EH (cell line): ENCODE results near the gene PDZD2.
"Not testable (repeated sequence)": the region's sequence is repeated elsewhere in the genome, so short reads cannot be mapped to it uniquely, and the experiment has no call there.

Source experiments
- DNase-seq: peaks from one replicate; pipeline ENCODE4 v3.0.0-alpha.2; 2015; ENCODE audit warnings: low read depth

The PDZD2 gene

DNA sequence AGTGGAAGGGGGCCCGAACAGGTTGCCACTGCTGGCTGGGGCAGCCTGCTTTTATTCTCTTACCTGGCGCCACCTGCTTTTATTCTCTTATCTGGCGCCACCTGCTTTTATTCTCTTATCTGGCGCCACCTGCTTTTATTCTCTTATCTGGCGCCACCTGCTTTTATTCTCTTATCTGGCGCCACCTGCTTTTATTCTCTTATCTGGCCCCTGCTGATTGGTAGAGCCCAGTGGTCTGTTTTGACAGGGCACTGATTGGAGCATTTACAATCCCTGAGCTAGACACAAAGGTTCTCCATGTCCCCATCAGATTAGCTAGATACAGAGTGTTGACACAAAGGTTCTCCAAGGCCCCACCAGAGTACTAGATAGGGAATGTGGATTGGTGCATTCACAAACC is 52.5 kb downstream of the PDZD2 start:
- not testable (repeated sequence) for DNase-seq

DNA sequence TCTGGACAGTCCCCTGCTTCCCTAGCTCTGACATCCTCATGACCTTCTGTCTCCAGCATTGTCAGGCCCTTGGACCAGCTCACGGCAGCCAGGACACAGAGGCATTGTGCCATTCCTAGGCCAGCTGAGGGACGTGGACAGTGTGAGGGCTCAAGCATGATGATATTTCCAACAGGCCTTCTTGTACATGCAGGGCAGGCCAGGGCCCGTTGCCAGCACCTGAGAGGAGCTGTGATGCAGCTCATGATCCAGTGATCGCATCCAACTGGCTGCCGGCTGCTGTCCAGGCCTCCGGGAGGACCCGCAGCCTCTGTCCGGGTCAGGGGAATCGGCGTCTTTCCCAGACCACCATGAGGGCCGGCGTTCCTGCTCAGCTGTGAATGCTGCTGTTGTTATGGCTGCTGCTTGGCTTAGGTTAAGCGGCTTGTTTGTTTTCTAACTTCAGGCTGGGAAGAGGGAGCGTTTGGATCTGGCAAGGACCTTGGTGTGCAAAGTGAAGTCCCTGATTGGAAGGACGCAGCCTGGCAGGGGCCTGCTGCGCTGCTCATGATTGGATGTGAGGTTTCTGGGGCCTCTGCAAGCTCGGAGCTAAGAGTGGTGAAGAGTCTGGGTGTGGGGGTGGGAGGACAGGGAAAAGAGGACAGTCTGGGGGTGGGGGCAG is 53.8 kb downstream of the PDZD2 start:
- DNase-seq: no peak

DNA sequence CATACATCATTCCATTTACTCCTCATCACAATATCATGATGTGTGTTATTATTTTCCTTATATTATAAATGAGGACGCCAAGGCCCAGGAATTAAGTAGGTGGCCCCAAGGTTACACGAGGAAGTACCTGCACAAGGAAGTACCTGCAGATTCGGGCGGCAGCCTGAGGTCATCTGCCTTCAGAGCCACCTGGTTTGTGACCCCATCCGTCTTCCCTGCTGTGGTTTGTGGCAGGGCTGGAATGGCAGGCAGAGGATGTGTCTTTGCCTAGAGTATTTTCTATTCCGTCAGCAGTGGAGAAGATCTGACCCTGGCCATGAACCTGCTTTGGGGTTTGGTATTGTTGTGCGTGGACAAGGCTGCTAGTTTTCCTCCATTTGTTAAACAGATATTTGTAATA is 59.7 kb downstream of the PDZD2 start:
- DNase-seq: no peak

DNA sequence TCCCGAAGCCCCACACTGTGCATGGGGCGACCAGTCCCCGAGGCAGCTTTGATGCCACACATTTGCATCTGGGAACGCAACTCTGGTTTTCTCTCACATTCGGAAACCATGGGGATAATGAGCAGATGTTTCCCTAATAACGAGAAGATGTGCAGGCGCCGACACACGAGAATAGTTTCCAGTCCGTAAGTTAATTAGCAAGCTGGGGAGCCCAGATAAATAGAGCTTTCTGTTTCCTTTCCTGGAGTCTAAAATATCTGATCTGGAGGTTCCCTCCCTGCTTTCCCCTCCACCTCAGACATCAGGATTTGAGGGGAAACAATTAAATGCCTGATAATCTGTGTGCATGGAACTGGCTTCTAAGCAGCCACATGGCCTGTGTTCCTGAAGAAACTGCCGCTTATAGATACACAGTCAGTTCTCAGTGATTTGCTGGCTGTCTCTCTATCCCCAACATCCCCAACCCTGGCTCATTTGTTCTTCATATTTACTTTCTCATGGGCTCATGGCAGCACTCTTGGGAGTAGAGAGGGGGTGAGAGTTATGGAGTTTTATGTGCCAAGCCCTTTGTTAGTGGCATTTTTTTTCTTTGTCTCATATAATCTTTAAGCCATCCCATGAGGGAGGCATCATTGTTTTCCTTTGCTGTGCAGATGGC is 62.8 kb downstream of the PDZD2 start:
- no peak for DNase-seq

DNA sequence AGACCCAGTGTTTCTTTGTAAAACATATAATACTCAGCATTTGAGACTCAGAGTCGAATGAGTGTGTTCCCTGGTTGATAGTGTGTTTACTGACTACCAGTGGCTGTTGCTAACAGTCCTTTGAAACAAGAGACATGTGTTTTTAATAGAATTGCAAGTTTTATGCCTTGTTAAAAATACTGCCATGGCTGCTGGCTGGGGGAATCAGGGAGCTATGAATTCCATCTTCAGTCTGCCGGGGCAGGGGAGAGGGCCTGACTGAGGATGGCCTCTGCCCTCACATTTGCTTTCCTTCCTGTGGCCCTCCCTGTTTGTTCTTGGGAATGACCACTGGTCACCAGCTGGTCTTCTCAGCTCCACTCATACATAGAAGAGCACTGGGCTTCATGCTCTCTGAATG is 63.8 kb downstream of the PDZD2 start:
- DNase-seq: no peak

DNA sequence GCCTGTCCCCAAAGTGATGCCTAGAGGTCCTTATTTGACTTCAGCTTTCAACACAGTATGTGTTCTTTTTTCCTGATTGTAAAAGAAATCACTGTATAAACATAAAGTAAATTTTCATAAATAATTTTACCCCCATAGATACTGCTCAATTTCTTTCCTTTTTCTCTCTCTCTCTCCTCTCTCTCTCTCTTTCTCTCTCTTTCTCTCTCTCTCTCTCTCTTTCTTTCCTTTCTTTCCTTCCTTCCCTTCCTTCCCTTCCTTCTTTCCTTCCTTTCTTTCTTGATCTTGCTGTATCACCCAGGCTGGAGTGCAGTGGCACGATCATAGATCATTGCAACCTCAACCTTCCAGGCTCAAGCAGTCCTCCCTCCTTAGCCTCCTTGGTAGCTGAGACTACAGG is 64.8 kb downstream of the PDZD2 start:
- DNase-seq: no peak

DNA sequence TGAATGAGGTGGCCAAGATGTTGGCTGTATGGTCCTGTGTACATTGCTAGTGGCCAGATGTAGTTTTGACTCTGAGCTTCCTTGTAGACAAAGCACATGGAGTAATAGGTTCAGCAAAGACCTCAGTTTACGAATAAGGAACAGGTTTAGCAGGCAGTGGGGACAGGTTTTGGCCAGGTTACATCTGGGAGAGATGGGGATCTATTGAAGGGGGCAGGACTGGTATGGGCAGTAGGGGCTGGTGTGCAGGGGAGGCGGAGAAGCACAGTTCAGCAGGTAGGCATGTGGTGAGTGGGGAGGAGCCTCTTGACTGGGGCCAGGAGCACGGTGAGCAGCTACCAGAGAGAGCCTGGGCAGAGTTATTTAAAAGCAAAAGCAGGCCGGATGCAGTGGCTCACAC is 67.3 kb downstream of the PDZD2 start:
- no peak for DNase-seq

DNA sequence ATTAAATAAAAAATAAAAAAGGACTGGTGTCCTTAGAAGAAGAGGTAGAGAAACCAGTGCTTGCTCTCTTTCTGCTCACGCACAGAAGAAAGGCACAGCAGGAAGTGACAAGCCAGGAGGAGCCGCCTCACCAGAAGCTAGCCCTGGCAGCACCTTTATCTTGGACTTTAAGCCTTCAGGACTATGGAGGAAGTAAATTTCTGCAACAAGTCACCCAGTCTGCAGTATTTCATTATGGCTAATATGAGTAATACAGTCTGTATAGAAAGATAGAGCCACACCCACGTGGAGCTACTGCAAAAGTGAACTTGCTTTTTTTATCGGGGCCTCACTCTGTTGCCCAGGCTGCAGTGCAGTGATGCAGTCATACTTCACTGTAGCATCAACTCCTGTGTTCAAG is 68.4 kb downstream of the PDZD2 start:
- no peak for DNase-seq

DNA sequence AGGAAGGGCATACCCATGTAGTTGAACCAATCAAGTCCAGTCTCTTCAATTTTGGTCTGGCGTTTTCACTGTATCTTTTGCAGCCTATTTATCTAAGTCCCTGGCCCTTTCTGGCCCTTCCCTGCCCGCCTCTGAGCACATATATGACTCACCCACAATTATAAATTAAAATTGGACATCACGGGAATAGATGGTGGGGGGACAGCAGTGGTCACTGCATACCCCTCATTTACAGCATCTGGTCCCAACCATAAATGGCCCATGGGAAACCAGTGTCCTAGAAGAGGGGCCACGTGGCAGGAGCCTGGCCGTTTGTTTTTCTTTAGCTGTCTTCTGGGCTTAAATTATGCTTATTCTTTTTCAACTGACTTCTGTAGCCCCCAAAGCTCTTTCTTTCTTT is 69.2 kb downstream of the PDZD2 start:
- DNase-seq: no peak

DNA sequence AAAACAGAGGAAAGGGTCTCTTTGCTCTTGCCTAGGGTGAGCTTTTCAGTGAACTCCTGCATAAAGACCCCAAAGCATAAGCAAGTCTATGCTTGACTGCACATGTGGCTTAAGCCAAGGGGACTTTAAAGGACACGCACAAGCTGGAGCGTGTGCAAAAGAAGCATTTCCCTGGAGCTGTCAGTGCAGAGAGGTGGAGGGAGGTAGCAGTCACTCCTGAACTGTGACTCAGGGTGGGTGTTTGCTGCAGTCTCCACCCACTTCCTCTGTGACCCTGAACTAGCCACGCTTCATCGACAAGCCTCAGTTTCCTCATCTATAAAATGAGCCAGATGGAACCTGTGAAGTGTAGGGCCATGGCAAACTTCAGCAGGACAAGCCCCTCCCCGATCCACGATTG is 72.4 kb downstream of the PDZD2 start:
- no peak for DNase-seq

DNA sequence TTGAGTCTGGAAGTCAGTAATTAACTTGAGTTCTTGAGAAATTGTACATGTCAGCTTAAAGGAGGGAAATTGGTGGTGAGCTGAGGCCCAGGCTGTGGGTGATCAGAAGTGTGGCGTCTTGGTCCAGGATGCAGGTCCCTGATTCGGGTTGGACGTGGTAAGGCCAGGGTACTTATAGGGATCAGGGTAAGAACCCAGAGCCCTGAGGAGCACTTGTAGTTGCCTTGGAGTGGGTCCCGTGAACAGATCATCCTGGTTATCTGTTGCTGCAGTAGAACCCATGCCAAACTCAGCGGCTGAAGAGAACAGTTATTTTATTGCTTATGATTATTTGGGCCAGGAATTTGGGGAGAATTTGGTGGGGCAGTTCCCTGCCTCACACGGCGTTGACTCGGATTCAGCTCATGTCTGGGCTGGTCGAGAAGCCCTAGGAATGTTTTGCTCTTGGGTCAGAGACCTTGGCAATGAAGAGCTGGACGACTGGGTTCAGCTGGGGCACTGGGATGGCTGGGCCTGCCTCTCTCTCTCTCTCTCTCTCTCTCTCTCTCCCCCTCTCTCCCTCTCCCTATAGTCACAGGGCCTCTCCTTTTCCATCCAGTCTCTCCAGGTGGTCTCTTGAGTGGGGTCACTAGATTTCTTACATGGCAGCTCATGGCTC is 73.1 kb downstream of the PDZD2 start:
- DNase-seq: no peak

DNA sequence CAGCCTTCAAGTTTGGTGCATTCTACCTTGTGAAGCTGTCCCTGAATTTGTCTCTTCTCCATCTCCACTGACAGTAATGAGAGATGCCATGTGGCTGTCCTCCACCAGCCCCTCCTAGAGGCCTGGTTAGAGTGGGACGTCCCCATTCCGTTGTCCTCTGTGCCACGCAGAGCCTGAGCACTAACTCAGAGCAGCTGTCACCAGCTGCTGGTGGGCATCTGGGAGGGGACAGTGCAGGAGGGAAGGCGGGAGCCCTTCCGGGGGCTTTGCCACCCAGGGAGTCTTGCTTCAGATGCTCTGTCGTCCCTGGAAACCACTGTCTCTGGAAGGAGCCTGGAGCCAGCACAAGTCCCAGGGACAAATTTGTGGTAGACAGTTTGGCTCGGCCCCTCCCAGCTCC is 78.6 kb downstream of the PDZD2 start:
- DNase-seq: no peak

DNA sequence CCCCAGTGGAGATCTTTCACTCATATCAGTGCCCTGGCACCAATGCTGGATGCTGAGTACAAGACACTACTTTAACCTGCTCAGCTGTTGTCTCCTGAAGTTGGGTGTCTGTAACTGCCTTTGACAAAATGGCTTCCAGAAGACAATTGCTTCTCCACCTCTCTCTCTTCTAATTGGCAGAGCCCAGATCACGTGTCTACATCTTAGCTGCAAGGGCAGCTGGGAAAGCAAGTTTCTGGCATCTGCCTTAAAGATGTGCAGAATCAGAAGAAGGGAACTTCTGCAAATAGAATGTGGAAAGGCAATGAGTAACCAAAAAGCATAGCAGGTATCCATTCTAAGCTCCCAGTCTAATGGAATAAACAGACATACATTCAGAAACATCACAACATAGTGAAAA is 81.1 kb downstream of the PDZD2 start:
- no peak for DNase-seq

DNA sequence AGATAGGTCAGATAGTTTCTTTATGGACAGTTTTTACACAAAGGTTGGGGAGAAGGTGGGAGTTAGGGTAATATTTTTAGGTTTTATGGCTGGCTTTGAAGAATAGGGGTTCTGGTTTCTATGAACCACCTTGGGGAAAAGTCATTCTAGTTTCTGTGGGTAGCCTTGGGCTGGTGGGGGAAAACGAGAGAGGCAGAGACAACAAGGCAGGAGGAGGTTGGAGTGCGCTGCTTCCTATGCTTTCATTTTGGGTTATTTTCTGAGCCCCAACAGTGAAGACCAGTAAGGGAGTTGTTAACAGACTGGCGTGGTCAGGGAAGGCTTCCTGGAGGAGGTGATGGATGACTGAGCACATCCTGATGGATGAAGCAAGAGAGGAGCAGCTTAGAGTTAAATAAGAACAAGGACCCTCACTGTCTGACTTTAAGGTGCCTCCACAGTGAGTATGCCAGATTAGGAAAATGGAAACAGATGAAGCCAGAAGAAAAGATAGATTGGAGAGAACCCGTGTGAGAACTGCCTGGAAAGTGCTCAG is 81.9 kb downstream of the PDZD2 start:
- DNase-seq: no peak

DNA sequence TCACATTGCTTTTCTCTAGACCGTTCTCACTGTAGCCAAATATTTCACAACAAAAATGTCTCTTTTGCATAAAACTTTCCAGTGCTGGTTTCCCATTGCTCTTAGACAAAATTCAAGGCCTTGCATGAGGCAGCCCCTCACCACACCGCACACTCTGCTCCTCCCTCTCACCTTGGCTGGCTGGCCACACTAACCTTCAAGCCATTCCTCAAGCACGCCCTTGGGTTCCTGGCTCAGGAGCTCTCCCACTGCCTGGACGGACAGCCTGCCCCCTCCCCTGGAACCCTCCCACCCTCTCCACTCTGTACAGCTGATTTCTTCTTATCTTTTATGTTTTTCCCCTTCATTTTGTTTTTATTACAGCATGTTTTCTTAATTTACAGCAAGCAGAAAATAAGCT is 83.2 kb downstream of the PDZD2 start:
- no peak for DNase-seq

DNA sequence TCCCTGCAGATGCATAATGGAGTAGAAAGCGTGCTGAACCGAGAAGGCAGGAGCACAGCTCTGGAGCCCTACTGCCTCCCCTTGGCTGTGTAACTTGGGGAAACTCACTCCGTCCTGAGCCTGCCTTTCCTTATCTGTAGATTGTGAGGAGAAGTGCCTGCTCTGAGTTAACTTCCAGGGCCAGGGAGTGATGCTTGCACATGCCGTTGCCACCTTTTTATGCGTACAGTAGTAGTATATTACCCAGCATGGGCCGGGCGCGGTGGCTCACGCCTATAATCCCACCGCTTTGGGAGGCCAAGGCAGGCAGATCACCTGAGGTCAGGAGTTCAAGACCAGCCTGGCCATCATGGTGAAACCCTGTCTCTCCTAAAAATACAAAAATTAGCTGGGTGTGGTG is 87.1 kb downstream of the PDZD2 start:
- no peak for DNase-seq

DNA sequence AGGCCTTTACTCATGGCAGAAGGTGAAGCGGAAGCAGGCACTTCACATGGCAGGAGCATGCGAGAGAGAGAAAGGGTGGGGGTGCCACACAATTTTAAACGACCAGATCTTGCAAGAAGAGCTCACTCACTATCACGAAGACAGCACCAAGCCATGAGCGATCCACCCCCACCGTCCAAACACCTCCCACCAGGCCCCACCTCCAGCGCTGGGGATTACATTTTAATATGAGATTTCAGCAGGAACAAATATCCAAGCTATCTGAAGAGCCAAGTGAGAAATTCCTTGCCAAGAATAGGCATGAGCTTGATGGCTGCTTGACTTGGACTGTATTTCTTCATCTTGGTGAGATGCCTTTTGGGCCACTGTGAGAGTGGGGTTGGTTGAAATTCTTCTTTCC is 88.0 kb downstream of the PDZD2 start:
- no peak for DNase-seq

DNA sequence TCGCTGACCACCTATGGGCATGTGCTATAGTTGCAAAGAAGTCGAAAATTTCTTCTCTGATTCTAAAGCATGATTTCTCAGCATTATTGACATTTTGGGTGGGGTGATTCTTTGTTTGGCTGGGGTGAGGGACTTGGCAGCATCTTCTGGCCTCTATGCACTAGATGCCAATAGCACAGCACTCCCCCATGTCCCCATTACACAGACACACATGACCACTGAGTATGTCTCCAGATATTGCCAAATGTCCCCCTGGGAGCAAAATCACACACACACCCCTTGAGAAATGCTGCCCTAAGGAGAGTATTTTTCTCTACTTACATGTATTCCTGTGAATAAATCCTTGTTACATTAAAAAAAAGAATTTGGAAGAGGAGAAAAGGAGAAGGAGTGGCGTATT is 89.1 kb downstream of the PDZD2 start:
- DNase-seq: no peak

DNA sequence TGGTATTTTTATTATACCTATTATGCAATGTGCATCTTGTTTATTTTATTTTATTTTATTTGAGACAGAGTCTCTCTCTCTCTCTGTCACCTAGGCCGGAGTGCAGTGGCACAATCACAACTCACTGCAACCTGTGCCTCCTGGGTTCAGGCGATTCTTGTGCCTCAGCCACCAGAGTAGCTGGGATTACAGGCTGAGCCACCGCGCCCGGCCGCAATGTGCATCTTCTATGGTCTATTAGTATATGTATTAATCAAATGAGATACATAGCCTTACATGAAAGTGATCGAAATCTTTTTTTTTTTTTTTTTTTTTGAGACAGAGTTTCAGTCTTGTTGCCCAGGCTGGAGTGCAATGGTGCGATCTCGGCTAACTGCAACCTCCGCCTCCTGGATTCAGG is 89.9 kb downstream of the PDZD2 start:
- DNase-seq: not testable (repeated sequence)

DNA sequence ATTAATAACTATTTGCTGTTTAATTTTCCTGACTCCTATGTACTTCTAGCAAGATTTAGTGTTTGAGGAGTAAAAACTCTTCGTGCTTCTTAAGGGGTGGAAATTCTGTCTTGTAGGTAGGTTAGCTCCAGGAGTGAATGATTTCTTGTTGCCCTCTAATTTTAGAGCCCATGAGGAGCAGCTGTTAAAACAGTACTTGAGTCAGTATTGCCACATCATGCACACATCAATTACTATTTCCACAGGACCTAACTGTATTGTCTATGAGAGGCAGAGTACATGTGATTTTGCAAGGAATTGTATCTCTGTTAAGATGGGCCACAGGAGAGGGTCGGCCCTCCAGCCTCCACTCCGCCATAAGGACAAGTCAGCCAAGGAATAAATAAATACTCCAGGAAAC is 91.2 kb downstream of the PDZD2 start:
- DNase-seq: no peak

DNA sequence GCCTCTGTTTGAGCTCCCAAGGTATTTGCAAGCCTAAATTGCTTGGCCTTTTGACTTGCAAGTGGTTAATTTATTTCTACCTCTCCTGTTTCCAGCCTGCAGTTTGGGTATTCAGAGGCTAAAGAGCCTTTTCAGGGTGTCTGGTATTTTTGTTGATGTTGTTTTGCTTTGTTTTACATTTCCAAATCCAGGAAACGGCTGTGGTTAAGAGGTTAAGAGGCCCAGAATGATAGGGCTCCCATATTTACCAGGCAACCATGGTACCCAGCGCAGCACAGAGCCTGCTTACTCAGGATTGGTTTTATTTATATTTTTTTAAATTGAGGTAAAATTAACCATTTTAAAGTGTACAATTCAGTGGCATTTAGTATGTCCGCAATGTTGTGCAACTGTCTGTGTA is 92.1 kb downstream of the PDZD2 start:
- no peak for DNase-seq

DNA sequence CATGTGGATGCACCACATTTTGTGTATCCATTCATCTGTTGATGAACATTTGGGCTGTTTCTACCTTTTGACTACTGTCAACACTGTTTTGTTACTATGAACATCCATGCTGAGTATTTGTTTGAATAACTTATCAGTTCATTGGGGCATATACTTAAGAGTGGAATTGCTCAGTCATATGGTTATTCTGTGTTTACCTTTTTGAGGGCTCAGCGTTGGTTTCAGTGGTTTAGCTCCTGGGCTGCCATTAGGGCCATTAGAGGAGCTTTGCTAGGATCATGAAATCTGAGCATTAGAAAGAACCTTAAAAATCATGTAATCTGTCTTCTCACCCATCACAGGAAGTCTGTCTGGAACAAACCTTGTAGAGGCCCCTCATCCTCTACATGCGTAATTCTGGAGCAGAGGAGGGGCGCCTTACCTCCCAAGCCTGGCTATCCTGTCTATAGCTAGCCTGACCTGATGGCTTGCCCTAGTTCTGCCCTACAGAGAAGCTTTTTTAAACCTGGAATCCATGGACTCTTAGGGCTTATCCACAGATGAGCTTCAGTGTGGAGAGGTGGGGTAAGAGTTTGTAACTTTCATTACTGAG is 92.9 kb downstream of the PDZD2 start:
- DNase-seq: no peak

DNA sequence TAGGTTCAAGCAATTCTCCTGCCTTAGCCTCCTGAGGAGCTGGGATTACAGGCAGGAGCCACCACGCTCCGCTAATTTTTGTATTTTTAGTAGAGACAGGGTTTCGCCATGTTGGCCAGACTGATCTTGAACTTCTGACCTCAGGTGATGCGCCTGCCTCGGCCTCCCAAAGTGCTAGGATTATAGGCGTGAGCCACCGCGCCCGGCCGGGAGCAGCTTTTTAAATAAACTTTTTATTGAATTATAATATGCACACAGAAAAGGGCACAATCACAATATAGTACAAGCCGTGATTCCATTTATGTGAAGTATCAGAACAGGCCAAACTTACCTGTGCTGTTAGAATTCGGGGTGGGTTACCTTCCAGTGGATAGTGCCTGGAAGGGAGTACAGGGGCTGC is 93.9 kb downstream of the PDZD2 start:
- not testable (repeated sequence) for DNase-seq
